Calu3 (cell line): ENCODE results near the gene ADAT3. TPM values are rescaled to one million over a fixed set of nuclear protein-coding genes. Genes with fewer than 3 reads are reported as not detected.

Experiments
- BruUV-seq: library from RNA; stranded (reverse); fragments of 400-500 nt; replicated peaks from 2 replicates; lab custom pipeline; 2021; lab: Mats Ljungman, UMichigan
- CTCF ChIA-PET: fragments of 300-600 bp; sonication (Branson Sonifier 250); formaldehyde crosslinking; loops from one replicate; lab custom pipeline; 2022; ENCODE audit warnings: antibody characterized with exemption; lab: Charles Lee
- DNase-seq: peaks from one replicate; pipeline ENCODE4 v3.0.0; 2022
- H3K27ac Mint-ChIP-seq: one replicate; pipeline ENCODE4 v1.8.0; 2022; ENCODE audit warnings: mixed read lengths; ENCODE audit not compliant: unreplicated experiment
- H3K27me3 Mint-ChIP-seq: one replicate; pipeline ENCODE4 v1.8.0; 2022; ENCODE audit warnings: mixed read lengths; ENCODE audit not compliant: unreplicated experiment
- H3K36me3 Mint-ChIP-seq: one replicate; pipeline ENCODE4 v1.8.0; 2022; ENCODE audit warnings: mild to moderate bottlenecking, moderate library complexity, mixed read lengths; ENCODE audit not compliant: insufficient read depth, unreplicated experiment
- H3K4me1 Mint-ChIP-seq: one replicate; pipeline ENCODE4 v1.8.0; 2022; ENCODE audit warnings: mild to moderate bottlenecking, low read depth, mixed read lengths; ENCODE audit not compliant: unreplicated experiment
- H3K4me3 Mint-ChIP-seq: one replicate; pipeline ENCODE4 v1.8.0; 2022; ENCODE audit warnings: mild to moderate bottlenecking, low read depth, moderate library complexity, mixed read lengths; ENCODE audit not compliant: unreplicated experiment
- H3K9me3 Mint-ChIP-seq: one replicate; pipeline ENCODE4 v1.8.0; 2022; ENCODE audit warnings: low read depth, mixed read lengths; ENCODE audit not compliant: unreplicated experiment
- intact Hi-C: fragments of 100-400 bp; cut with micrococcal nuclease; formaldehyde crosslinking; loops from one replicate; pipeline ENCODE4 v1.10.0; 2022; ENCODE audit not compliant: unreplicated experiment
- total RNA-seq: library from RNA; stranded (reverse); gene quantifications from 2 replicates; pipeline ENCODE4 v1.2.3, GENCODE V29; 2022
- TF ChIP-seq, protein P1 (sequence below): fragments of 200-600 bp; IDR thresholded peaks from one replicate; pipeline ENCODE4 v1.8.0; 2022; ENCODE audit warnings: antibody characterized with exemption; ENCODE audit not compliant: unreplicated experiment

The ADAT3 gene
- total RNA-seq, 1 experiment from 2014 or later = 6.7 TPM

DNA sequence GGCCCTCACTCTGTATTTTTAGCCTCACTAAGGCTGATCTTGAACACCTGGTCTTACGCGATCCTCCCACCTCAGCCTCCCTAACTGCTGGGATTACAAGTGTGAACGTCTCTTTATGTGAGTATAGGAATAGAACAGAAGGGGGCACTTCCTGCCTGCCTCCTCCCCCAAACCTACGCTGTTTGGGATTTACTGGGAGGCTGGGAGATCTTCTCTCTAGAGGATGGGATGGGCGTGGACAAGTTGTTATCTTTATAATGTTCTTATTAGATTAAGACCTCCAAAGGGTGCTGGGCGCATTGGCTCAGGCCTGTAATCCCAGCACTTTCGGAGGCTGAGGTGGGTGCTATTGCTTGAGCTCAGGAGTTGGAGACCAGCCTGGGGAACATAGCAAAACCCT lies 32.9 kb downstream of the ADAT3 start:
- Mint-ChIP-seq H3K9me3 (peaks cover 2% of the 10 kb centered on the region), H3K4me1 (peaks cover 15% of the 10 kb centered on the region), H3K36me3 (peaks cover 36% of the 10 kb centered on the region), H3K4me3 (no peak overlapping the region), H3K27ac (no peak overlapping the region), H3K27me3 (peaks cover 14% of the 10 kb centered on the region)
- BruUV-seq = no TSS peak
- DNase-seq = no peak
- TF ChIP-seq, protein P1, sequence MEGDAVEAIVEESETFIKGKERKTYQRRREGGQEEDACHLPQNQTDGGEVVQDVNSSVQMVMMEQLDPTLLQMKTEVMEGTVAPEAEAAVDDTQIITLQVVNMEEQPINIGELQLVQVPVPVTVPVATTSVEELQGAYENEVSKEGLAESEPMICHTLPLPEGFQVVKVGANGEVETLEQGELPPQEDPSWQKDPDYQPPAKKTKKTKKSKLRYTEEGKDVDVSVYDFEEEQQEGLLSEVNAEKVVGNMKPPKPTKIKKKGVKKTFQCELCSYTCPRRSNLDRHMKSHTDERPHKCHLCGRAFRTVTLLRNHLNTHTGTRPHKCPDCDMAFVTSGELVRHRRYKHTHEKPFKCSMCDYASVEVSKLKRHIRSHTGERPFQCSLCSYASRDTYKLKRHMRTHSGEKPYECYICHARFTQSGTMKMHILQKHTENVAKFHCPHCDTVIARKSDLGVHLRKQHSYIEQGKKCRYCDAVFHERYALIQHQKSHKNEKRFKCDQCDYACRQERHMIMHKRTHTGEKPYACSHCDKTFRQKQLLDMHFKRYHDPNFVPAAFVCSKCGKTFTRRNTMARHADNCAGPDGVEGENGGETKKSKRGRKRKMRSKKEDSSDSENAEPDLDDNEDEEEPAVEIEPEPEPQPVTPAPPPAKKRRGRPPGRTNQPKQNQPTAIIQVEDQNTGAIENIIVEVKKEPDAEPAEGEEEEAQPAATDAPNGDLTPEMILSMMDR = no peak
- CTCF ChIA-PET = no interaction called here
- intact Hi-C loops = no loop called here

DNA sequence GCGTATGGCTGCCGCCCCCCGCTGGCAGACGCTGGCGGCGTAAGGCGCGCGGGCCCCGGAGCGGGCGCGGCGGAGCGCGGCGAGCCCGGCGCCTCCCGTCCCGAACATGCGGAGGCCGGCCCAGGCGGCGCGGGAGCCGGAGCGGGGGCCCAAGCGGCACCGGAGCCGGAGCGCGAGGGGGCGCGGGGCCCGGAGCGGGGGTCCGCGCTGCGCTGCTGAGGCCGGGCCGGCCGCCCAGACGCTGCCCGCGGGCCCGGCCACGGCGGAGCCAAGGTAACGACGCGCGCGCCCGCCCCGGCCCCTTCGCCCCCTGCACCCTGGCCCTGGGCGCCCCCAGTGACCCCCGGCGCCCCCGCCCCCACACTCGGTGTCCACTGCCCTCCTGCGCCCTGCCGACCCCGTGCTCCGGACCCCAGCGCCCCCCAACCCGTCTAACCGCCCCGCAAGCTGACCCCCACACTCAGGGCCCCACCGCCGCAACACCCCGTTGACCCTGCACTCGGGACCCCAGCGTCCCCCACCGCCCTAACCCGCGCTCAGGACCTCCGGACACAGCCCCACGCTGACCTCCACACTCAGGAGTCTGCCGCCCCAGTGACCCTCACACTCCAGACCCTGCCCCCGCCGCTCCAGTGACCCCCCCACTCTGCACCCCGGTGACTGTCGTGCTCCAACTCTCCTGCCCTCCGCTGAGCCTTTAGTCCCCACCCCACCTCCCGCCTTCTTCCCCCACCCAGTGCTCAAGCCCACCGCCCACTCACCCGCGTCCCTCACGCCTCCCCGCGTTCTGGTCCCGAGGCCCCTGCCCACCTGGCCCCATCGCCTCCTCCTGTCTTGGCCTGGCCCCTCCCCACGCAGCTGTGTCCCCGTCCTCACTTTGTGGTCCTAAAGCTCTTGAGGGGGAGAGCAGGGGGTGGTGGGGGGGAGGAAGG lies 36.2 kb downstream of the ADAT3 start, which contains the start of gene CSNK1G2:
CSNK1G2 (plus strand) TSS at position 27 of the 932 bp plus-strand sequence. CDS start 28,601 bp downstream, outside the sequence.
- BruUV-seq = no TSS peak
- Mint-ChIP-seq H3K4me1 (peaks cover 5% of the 10 kb centered on the region), H3K4me3 (peak within 1 kb of the TSS; percentile 79), H3K36me3 (peaks cover 34% of the 10 kb centered on the region), H3K9me3 (no peaks in the 10 kb centered on the region), H3K27me3 (peaks cover 6% of the 10 kb centered on the region), H3K27ac (peak within 1 kb of the TSS; percentile 64)
- TF ChIP-seq, protein P1 = no peak
- DNase-seq = no peak
- CTCF ChIA-PET = no interaction called here
- intact Hi-C loops = no loop called here

DNA sequence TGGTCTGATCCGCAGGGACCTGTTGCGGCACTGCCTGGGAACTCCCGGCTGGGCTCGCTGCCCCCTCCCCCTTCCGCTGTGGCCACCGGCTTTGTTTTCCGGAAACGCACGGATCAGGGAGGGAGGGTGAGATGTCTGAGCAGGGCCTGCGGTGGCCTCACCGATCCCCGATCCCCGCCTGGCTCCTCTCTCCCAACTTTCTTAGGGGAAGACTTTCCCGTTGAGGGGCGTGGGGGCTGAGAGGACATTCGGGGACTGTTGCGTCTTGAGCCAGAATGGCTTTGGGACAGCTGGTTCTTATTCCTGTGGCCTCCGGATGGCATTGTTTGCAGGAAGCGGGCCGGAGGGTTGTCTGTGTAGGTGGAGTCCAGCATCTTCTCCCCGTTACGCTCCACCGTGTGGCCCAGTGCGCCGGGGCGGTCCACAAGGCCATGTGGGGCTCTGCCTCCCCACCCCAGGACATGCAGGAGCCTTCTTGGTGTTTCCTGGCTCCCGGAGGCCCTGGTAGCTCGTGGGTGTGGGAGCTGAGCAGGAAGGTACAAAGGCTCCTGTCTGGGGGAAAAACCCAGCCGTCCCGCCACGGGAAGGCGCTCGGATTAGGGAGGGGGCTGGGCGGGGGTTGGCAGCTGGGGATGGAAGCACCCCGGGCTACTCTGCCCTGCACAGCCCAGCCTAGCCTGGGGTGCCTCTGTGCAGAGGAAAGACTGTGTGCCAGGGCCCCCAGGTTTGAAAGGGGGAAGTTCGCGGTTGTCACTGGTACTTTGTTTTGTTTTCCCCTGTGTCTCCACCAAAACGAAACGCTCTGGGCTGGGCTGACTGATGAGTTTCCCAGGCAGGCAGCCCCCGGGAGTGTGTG lies 37.1 kb downstream of the ADAT3 start:
- H3K4me1 Mint-ChIP-seq = no peaks in the 10 kb centered on the region

More for the DNA sequence above, 37.1 kb downstream of the ADAT3 start:
- TF ChIP-seq, protein P1 = no peak
- TSS peak; percentile 62 for BruUV-seq
- Mint-ChIP-seq H3K27me3 (no peaks in the 10 kb centered on the region), H3K9me3 (no peaks in the 10 kb centered on the region), H3K27ac (peak overlapping the region; percentile 44), H3K36me3 (peaks cover 36% of the 10 kb centered on the region), H3K4me3 (peak overlapping the region; percentile 79)
- CTCF ChIA-PET = interaction anchor here (0.6 to 0.7 kb wide), 2 partner anchors 10 to 30 kb away, joined by 3 read pairs; no protein-coding TSS in a partner anchor
- peak; percentile 75 for DNase-seq
- intact Hi-C loops = no loop called here
